Suprapubic skin (tissue), 4 donors: ENCODE measurements around the gene HELZ. TPM values are rescaled to one million over a fixed set of nuclear protein-coding genes. Genes with fewer than 3 reads are reported as not detected.

Experiments
- DNase-seq, 2 donors: peaks; one replicate each; pipeline ENCODE4 v3.0.0-alpha.2; 2019; ENCODE audit warnings: low spot score in 2 of 2
- H3K27ac ChIP-seq: fragments of 200-600 bp; sonication (generic); one replicate; pipeline ENCODE4 v1.5.1; 2019
- H3K27me3 ChIP-seq: fragments of 200-600 bp; sonication (generic); one replicate; pipeline ENCODE4 v1.5.1; 2019
- H3K36me3 ChIP-seq: fragments of 200-600 bp; sonication (generic); one replicate; pipeline ENCODE4 v1.5.1; 2019
- H3K4me1 ChIP-seq: fragments of 200-600 bp; sonication (generic); one replicate; pipeline ENCODE4 v1.5.1; 2019
- H3K4me3 ChIP-seq: fragments of 200-600 bp; sonication (generic); one replicate; pipeline ENCODE4 v1.5.1; 2019; ENCODE audit warnings: mild to moderate bottlenecking
- H3K9me3 ChIP-seq: fragments of 200-600 bp; sonication (generic); one replicate; pipeline ENCODE4 v1.5.1; 2019
- EP300 ChIP-seq: sonication (generic); formaldehyde crosslinking; IDR thresholded peaks from one replicate; pipeline ENCODE4 v1.6.1; 2017; ENCODE audit warnings: antibody characterized with exemption
- POLR2A ChIP-seq, 2 donors: fragments of 450-650 bp; IDR thresholded peaks; one replicate each; pipeline ENCODE4 v1.6.1; 2017; ENCODE audit warnings: antibody characterized with exemption in 2 of 2, mild to moderate bottlenecking in 2 of 2, moderate library complexity in 2 of 2
- POLR2AphosphoS5 ChIP-seq, 3 donors: sonication (generic); formaldehyde crosslinking; IDR thresholded peaks; one replicate each; pipeline ENCODE4 v1.6.1; 2017; ENCODE audit warnings: antibody characterized with exemption in 3 of 3
- WGBS: methylation state at CpG from one replicate; pipeline ENCODE4 v1.1.5; 2018; 5-methylcytosine and 5-hydroxymethylcytosine counted together
- total RNA-seq, 4 donors: library from RNA; depleted of rRNA; stranded (reverse); fragments of >200 nt; gene quantifications; one replicate each; pipeline ENCODE4 v1.1.0, GENCODE V29; 2016
- TF ChIP-seq, protein P1 (sequence below), 2 donors: fragments of 200-600 bp in 1 of 2; fragments of 450-650 bp in 1 of 2; sonication (generic) in 1 of 2; IDR thresholded peaks; one replicate each; pipeline ENCODE4 v1.5.1; 2016 to 2019; ENCODE audit warnings: antibody characterized with exemption in 2 of 2, mild to moderate bottlenecking in 1 of 2, moderate library complexity in 1 of 2

The HELZ gene
- total RNA-seq, 4 donors from 2014 or later = 30.9 to 88.5 (median 36.7) TPM

DNA sequence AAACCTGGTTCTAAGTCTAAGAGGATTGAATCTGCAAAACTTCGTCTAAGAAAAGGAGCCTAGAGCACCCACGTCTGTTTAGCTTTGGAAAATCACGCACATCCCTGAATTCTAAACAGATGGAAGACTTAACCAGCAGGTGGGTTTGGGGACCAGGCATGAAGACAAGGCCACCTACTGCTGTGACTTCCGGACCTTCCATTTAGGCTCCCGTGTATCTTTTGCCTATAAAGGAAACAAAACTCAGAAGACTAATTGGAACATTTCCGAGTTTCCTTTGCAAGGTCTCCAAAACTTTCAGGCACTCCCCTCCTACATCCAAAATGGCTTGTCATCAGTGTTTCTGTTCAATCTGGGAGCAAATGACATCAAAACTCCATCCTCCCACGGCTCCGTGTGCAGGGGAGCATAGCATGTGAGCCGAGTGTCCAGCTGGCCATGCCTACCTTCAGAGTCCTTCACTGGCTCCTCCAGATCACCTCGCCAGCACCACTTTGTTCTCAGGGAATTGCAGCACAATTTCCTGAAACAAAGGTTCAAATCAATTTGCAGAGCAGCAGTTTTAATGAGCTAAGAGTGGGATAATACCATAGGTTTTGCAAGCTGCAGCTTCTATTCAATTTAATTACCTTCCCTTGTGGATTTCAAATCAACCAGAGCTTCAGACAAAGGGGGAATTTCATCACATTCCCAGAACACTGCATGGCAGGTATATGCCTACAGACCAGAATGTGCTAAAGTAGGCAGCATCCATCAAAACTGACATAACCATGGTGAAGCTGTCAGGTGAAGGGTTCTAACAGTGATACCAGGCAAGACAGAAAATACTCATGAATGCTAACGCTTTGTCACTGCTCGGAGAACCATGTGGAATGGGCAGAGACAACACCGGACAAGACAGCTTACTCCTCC, 177.2 kb downstream of the HELZ start:
- Histone ChIP-seq H3K9me3 (no peaks in the 10 kb centered on the region), H3K36me3 (no peaks in the 10 kb centered on the region), H3K27ac (no peak overlapping the region), H3K4me3 (no peak overlapping the region), H3K27me3 (no peaks in the 10 kb centered on the region), H3K4me1 (no peaks in the 10 kb centered on the region)
- 88% methylated on average over 13 of the region's 13 CpGs for WGBS
- TF ChIP-seq, protein P1, sequence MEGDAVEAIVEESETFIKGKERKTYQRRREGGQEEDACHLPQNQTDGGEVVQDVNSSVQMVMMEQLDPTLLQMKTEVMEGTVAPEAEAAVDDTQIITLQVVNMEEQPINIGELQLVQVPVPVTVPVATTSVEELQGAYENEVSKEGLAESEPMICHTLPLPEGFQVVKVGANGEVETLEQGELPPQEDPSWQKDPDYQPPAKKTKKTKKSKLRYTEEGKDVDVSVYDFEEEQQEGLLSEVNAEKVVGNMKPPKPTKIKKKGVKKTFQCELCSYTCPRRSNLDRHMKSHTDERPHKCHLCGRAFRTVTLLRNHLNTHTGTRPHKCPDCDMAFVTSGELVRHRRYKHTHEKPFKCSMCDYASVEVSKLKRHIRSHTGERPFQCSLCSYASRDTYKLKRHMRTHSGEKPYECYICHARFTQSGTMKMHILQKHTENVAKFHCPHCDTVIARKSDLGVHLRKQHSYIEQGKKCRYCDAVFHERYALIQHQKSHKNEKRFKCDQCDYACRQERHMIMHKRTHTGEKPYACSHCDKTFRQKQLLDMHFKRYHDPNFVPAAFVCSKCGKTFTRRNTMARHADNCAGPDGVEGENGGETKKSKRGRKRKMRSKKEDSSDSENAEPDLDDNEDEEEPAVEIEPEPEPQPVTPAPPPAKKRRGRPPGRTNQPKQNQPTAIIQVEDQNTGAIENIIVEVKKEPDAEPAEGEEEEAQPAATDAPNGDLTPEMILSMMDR (IDR thresholded peaks at IDR 0.05) = no peak
- TF ChIP-seq POLR2AphosphoS5 (IDR thresholded peaks at IDR 0.05) (no peak), POLR2A (IDR thresholded peaks at IDR 0.05) (no peak), EP300 (no peak)
- DNase-seq = no peak

DNA sequence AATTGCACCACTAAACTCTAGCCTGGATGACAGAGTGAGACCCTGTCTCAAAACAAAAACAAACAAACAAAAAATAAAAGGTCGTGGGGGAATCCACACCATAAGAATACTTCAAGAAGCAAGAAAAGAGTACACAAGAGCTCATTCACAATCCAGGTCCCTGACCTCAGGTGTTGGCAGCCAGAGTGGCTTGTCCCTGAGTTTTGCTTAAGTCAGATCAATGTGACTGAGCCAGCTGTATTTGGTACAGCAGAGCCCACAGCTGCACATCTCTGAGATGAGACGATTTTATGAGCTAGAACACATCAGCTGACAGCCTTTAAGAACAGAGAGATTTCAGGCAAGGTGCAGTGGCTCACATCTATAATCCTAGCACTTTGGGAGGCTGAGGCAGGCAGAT, 178.3 kb downstream of the HELZ start:
- TF ChIP-seq POLR2AphosphoS5 (IDR thresholded peaks at IDR 0.05) = no peak
- no peak for TF ChIP-seq POLR2A (IDR thresholded peaks at IDR 0.05)
- TF ChIP-seq, protein P1 (IDR thresholded peaks at IDR 0.05) = no peak
- no peak for TF ChIP-seq EP300
- H3K9me3 ChIP-seq = no peaks in the 10 kb centered on the region
- 44% methylated on average over 2 of the region's 2 CpGs for WGBS

DNA sequence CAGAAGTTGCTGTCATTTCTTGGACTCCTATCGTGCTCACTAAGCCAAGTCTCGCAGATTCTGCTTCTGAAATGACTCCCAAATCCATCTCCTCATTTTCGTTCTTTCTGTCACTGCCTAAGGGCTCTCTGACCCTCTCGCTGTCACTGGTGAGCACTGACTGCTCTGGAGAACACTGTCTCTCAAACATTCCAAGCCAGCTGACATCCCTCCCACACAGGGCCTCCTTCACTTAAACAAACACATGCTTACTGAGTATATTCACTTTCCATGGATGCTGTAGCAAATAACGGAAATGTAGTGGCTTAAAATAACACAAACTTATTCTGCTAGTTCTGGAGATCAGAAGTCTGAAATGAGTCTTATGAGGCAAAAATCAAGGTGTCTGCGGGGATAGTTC, 181.9 kb downstream of the HELZ start:
- no peaks in the 10 kb centered on the region for H3K4me1 ChIP-seq
- H3K27me3 ChIP-seq = no peaks in the 10 kb centered on the region
- H3K9me3 ChIP-seq = no peaks in the 10 kb centered on the region
- DNase-seq = no peak
- no peak for TF ChIP-seq EP300
- no peak for TF ChIP-seq POLR2A (IDR thresholded peaks at IDR 0.05)
- TF ChIP-seq, protein P1 (IDR thresholded peaks at IDR 0.05) = no peak
- TF ChIP-seq POLR2AphosphoS5 (IDR thresholded peaks at IDR 0.05) = no peak
- H3K4me3 ChIP-seq = no peak overlapping the region
- no peak overlapping the region for H3K27ac ChIP-seq
- WGBS = 85% methylated on average over 6 of the region's 6 CpGs
- no peaks in the 10 kb centered on the region for H3K36me3 ChIP-seq

More for the DNA sequence above, 178.3 kb downstream of the HELZ start:
- Histone ChIP-seq H3K36me3 (no peaks in the 10 kb centered on the region), H3K4me3 (no peak overlapping the region), H3K27ac (no peak overlapping the region), H3K27me3 (no peaks in the 10 kb centered on the region), H3K4me1 (no peaks in the 10 kb centered on the region)
- DNase-seq = no peak

DNA sequence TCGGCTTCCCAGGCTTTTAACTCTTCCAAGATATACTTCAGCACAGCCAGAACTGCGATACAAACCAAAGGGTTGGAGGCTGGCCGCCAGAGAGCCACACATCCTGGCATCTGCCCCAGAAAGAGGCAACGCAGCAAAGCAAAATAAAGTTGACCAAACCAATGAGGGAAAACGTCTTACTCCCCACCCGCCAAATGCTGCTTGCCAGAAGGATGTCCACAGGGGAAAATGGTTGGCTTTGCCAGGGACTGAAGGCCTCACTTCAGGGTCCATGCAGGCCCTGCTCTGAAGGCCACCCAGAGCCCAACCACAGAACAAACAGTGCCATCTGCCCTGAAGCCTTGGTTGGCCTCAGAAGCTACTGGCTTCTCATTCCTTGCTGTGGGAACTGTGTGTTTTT, 185.6 kb downstream of the HELZ start:
- Histone ChIP-seq H3K9me3 (no peaks in the 10 kb centered on the region), H3K4me1 (no peaks in the 10 kb centered on the region), H3K27me3 (no peaks in the 10 kb centered on the region), H3K27ac (no peak overlapping the region), H3K4me3 (no peak overlapping the region), H3K36me3 (no peaks in the 10 kb centered on the region)
- WGBS = 62% methylated on average over 6 of the region's 6 CpGs
- no peak for TF ChIP-seq EP300
- TF ChIP-seq POLR2AphosphoS5 (IDR thresholded peaks at IDR 0.05) = no peak
- TF ChIP-seq, protein P1 (IDR thresholded peaks at IDR 0.05) = no peak
- no peak for TF ChIP-seq POLR2A (IDR thresholded peaks at IDR 0.05)
- DNase-seq = peak in 1 of 2 donors; percentile 24

DNA sequence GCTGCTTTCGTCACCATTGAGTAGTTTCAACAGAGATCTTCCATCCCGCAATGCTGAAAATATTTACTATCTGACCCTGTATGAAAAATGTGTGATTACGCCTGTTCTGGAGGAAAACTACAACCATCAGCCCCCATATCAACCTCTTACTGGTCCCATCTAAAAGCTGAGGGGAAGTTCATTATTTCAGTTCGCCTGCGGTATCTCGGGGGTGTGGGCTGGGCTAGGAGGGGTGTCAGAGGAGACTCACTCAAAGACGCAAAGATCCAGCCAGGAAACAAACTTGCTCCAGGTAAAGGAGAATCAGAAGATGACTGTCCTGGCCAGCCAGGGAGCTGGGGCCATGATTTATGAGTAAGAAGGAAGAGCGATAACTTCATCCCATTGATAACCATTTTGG, 187.0 kb downstream of the HELZ start:
- Histone ChIP-seq H3K9me3 (no peaks in the 10 kb centered on the region), H3K4me1 (no peaks in the 10 kb centered on the region), H3K4me3 (no peak overlapping the region), H3K27ac (no peak overlapping the region), H3K27me3 (no peaks in the 10 kb centered on the region), H3K36me3 (no peaks in the 10 kb centered on the region)
- TF ChIP-seq, protein P1 (IDR thresholded peaks at IDR 0.05) = no peak
- TF ChIP-seq POLR2AphosphoS5 (IDR thresholded peaks at IDR 0.05) (no peak), EP300 (no peak), POLR2A (IDR thresholded peaks at IDR 0.05) (no peak)
- 92% methylated on average over 8 of the region's 8 CpGs for WGBS
- peak in 1 of 2 donors; percentile 29 for DNase-seq
